Neural cell (in vitro differentiated cells): ENCODE measurements around the gene STAU1. TPM values are rescaled to one million over a fixed set of nuclear protein-coding genes. Genes with fewer than 3 reads are reported as not detected.
"Not testable (repeated sequence)": the region's sequence is repeated elsewhere in the genome, so short reads cannot be mapped to it uniquely, and the experiment has no call there.

Source experiments
- H2AFZ ChIP-seq: fragments of 200-600, 300-800 bp; sonication (generic), shearing (Covaris generic); 2 replicates; pipeline ENCODE4 v1.6.0; 2014; ENCODE audit warnings: low read depth, mild to moderate bottlenecking, antibody characterized with exemption, low read length, moderate library complexity
- H3F3A ChIP-seq: fragments of 200-600 bp; shearing (Covaris generic); 2 replicates; pipeline ENCODE4 v1.6.1; 2016; ENCODE audit warnings: mild to moderate bottlenecking, moderate library complexity, mixed read lengths, antibody characterized with exemption, low read length; ENCODE audit not compliant: insufficient read depth, poor library complexity, severe bottlenecking
- H3K27ac ChIP-seq: fragments of 200-600, 300-800 bp; sonication (generic), shearing (Covaris generic); 2 replicates; pipeline ENCODE4 v1.5.1; 2014; ENCODE audit warnings: mild to moderate bottlenecking, low read length, moderate library complexity
- H3K27me3 ChIP-seq: fragments of 300-800, 200-600 bp; sonication (generic), shearing (Covaris generic); 2 replicates; pipeline ENCODE4 v1.6.0; 2014; ENCODE audit warnings: mild to moderate bottlenecking, low read depth, low read length, moderate library complexity; ENCODE audit not compliant: insufficient read depth
- H3K36me3 ChIP-seq: fragments of 300-800, 200-600 bp; sonication (generic), shearing (Covaris generic); 2 replicates; pipeline ENCODE4 v1.5.1; 2014; ENCODE audit warnings: mild to moderate bottlenecking, antibody characterized with exemption, low read length, moderate library complexity; ENCODE audit not compliant: insufficient read depth
- H3K4me2 ChIP-seq: fragments of 300-800, 200-600 bp; sonication (generic), shearing (Covaris generic); 2 replicates; pipeline ENCODE4 v1.6.0; 2014; ENCODE audit warnings: mild to moderate bottlenecking, low read length
- H3K4me3 ChIP-seq: fragments of 300-800, 200-600 bp; sonication (generic), shearing (Covaris generic); 2 replicates; pipeline ENCODE4 v1.5.1; 2014; ENCODE audit warnings: mild to moderate bottlenecking, low read length, moderate library complexity
- H3K79me2 ChIP-seq: fragments of 200-600 bp; shearing (Covaris generic); replicated peaks from 2 replicates; pipeline ENCODE4 v1.6.0; 2014; ENCODE audit warnings: mild to moderate bottlenecking, low read length, moderate library complexity; ENCODE audit not compliant: insufficient read depth
- H3K9ac ChIP-seq: fragments of 300-800, 200-600 bp; sonication (generic), shearing (Covaris generic); 2 replicates; pipeline ENCODE4 v1.6.1; 2016; ENCODE audit warnings: mild to moderate bottlenecking, low read length, mixed read lengths
- H3K9me2 ChIP-seq: fragments of 200-600 bp; shearing (Covaris generic); 2 replicates; pipeline ENCODE4 v1.6.1; 2016; ENCODE audit warnings: mild to moderate bottlenecking, low read length, mixed read lengths; ENCODE audit not compliant: insufficient read depth
- H3K9me3 ChIP-seq: fragments of 200-600, 300-800 bp; sonication (generic), shearing (Covaris generic); 2 replicates; pipeline ENCODE4 v1.6.1; 2016; ENCODE audit warnings: mild to moderate bottlenecking, mixed run types, low read length, moderate library complexity, mixed read lengths
- H4K20me1 ChIP-seq: fragments of 200-600 bp; shearing (Covaris generic); 2 replicates; pipeline ENCODE4 v1.6.1; 2016; ENCODE audit warnings: mild to moderate bottlenecking, mixed run types; ENCODE audit not compliant: insufficient read depth
- CTCF ChIP-seq: fragments of 450-650 bp; IDR thresholded peaks from 2 replicates; pipeline ENCODE4 v1.5.1; 2014; ENCODE audit warnings: antibody characterized with exemption, mild to moderate bottlenecking, moderate library complexity; ENCODE audit not compliant: poor library complexity, severe bottlenecking
- EP300 ChIP-seq: fragments of 450-650 bp; conservative IDR thresholded peaks from 2 replicates; pipeline ENCODE4 v1.6.1; 2014; ENCODE audit warnings: antibody characterized with exemption, mild to moderate bottlenecking, moderate library complexity; ENCODE audit not compliant: poor library complexity, severe bottlenecking
- EZH2 ChIP-seq: fragments of 200-600, 300-800 bp; shearing (Covaris generic), sonication (generic); IDR thresholded peaks from 2 replicates; pipeline ENCODE4 v1.6.1; 2014; ENCODE audit warnings: antibody characterized with exemption, low read length, borderline replicate concordance, mild to moderate bottlenecking; ENCODE audit not compliant: insufficient read depth, poor library complexity, severe bottlenecking
- MXI1 ChIP-seq: fragments of 450-650 bp; conservative IDR thresholded peaks from 2 replicates; pipeline ENCODE4 v1.6.1; 2014; ENCODE audit warnings: antibody characterized with exemption, mild to moderate bottlenecking; ENCODE audit not compliant: poor library complexity, severe bottlenecking
- POLR2AphosphoS5 ChIP-seq: IDR thresholded peaks from 2 replicates; pipeline ENCODE4 v1.6.1; 2012
- RAD21 ChIP-seq: fragments of 450-650 bp; conservative IDR thresholded peaks from 2 replicates; pipeline ENCODE4 v1.6.1; 2014; ENCODE audit warnings: antibody characterized with exemption, mild to moderate bottlenecking, moderate library complexity
- REST ChIP-seq: IDR thresholded peaks from 2 replicates; pipeline ENCODE4 v1.6.1; 2012; ENCODE audit warnings: borderline replicate concordance
- SMC3 ChIP-seq: fragments of 450-650 bp; conservative IDR thresholded peaks from 2 replicates; pipeline ENCODE4 v1.6.1; 2014; ENCODE audit warnings: antibody characterized with exemption, mild to moderate bottlenecking, moderate library complexity; ENCODE audit not compliant: poor library complexity
- TAF1 ChIP-seq: IDR thresholded peaks from 2 replicates; pipeline ENCODE4 v1.6.1; 2012; ENCODE audit warnings: low read depth
- polyA plus RNA-seq: library from polyadenylated mRNA; depleted of rRNA; stranded (reverse); fragments of >200 nt; gene quantifications from 2 replicates; pipeline ENCODE4 v1.2.3, GENCODE V29; 2014

The STAU1 gene
- polyA plus RNA-seq, 1 donor from 2014 or later: 43.1 TPM

- no peak overlapping the region for H3K4me3 ChIP-seq
- no peak for TF ChIP-seq SMC3
- no peak overlapping the region for H3K9ac ChIP-seq
- H4K20me1 ChIP-seq: no peaks in the 10 kb centered on the region
- no peaks in the 10 kb centered on the region for H3K27me3 ChIP-seq
- no peaks in the 10 kb centered on the region for H3K79me2 ChIP-seq
- no peak overlapping the region for H3K4me2 ChIP-seq
- H3K27ac ChIP-seq: no peak overlapping the region
- H3K9me3 ChIP-seq: no peaks in the 10 kb centered on the region
- H3F3A ChIP-seq: no peaks in the 10 kb centered on the region
- no peaks in the 10 kb centered on the region for H3K9me2 ChIP-seq
- H2AFZ ChIP-seq: no peak overlapping the region
- no peaks in the 10 kb centered on the region for H3K36me3 ChIP-seq
These were observed 51.1 kb downstream of the STAU1 start for GRCh38 chr20:49136817-49137571.

GRCh38 chr20:49134797-49135196 is 53.3 kb downstream of the STAU1 start:
- not testable (repeated sequence) for H3K27ac ChIP-seq, H3F3A ChIP-seq, H3K9me3 ChIP-seq, H3K36me3 ChIP-seq, H3K9ac ChIP-seq, H3K9me2 ChIP-seq, H3K79me2 ChIP-seq, H2AFZ ChIP-seq, H3K27me3 ChIP-seq, H3K4me2 ChIP-seq, H3K4me3 ChIP-seq, H4K20me1 ChIP-seq

GRCh38 chr20:49133571-49133970 is 54.6 kb downstream of the STAU1 start:
- Histone ChIP-seq H3F3A (no peaks in the 10 kb centered on the region), H3K9ac (no peak overlapping the region), H3K4me3 (no peak overlapping the region), H4K20me1 (no peaks in the 10 kb centered on the region), H3K36me3 (no peaks in the 10 kb centered on the region), H3K27me3 (no peaks in the 10 kb centered on the region), H2AFZ (no peak overlapping the region), H3K9me3 (no peaks in the 10 kb centered on the region), H3K27ac (no peak overlapping the region), H3K79me2 (no peaks in the 10 kb centered on the region), H3K4me2 (no peak overlapping the region), H3K9me2 (no peaks in the 10 kb centered on the region)
- TF ChIP-seq CTCF (no peak), MXI1 (no peak), SMC3 (no peak), RAD21 (no peak), EZH2 (no peak), TAF1 (no peak), POLR2AphosphoS5 (no peak), REST (no peak), EP300 (no peak)
